Putamen (tissue), 1 donor: Measurements from ENCODE around the gene SAMD10.
"Not testable (repeated sequence)": the region's sequence is repeated elsewhere in the genome, so short reads cannot be mapped to it uniquely, and the experiment has no call there.

Experiments used
- DNase-seq: peaks from one replicate; pipeline ENCODE4 v3.0.0-alpha.2; 2016; ENCODE audit warnings: low spot score

The SAMD10 gene

GRCh38 chr20:63968928-63969760 is 10.3 kb downstream of the SAMD10 start:
- DNase-seq, result no peak

GRCh38 chr20:63968136-63968927 is 11.1 kb downstream of the SAMD10 start:
- no peak for DNase-seq

GRCh38 chr20:63967330-63968135 is 11.9 kb downstream of the SAMD10 start:
- no peak for DNase-seq

GRCh38 chr20:63966944-63967322 is 12.5 kb downstream of the SAMD10 start:
- DNase-seq, result no peak

GRCh38 chr20:63966172-63966943 is 13.1 kb downstream of the SAMD10 start:
- no peak for DNase-seq

GRCh38 chr20:63964412-63964811 is 15.0 kb downstream of the SAMD10 start:
- DNase-seq, result no peak

GRCh38 chr20:63963784-63964301 is 15.6 kb downstream of the SAMD10 start:
- DNase-seq, result no peak

- DNase-seq, result no peak
These were observed 16.1 kb downstream of the SAMD10 start for GRCh38 chr20:63963348-63963741.

GRCh38 chr20:63962426-63963347 is 16.8 kb downstream of the SAMD10 start:
- no peak for DNase-seq

GRCh38 chr20:63961664-63962425 is 17.6 kb downstream of the SAMD10 start:
- no peak for DNase-seq

- not testable (repeated sequence) for DNase-seq
These were observed 18.5 kb downstream of the SAMD10 start for GRCh38 chr20:63960654-63961621.

- no peak for DNase-seq
These were observed 19.8 kb downstream of the SAMD10 start for GRCh38 chr20:63959699-63960075.

- no peak for DNase-seq
These were observed 20.3 kb downstream of the SAMD10 start for GRCh38 chr20:63958964-63959698.

GRCh38 chr20:63958471-63958870 is 21.0 kb downstream of the SAMD10 start:
- no peak for DNase-seq

GRCh38 chr20:63957690-63958441 is 21.6 kb downstream of the SAMD10 start:
- no peak for DNase-seq

GRCh38 chr20:63957004-63957689 is 22.3 kb downstream of the SAMD10 start:
- no peak for DNase-seq
